SU-DHL-6 (cell line): Measurements from ENCODE around the gene LEFTY1.

ENCODE experiments used
- H2AFZ ChIP-seq: fragments of 200-600 bp; sonication (generic); 2 replicates; pipeline ENCODE4 v1.6.1; 2014; ENCODE audit warnings: low read depth, mild to moderate bottlenecking, moderate library complexity, mixed read lengths, antibody characterized with exemption, low read length; ENCODE audit not compliant: severe bottlenecking
- H3F3A ChIP-seq: fragments of 200-600 bp; shearing (Covaris generic); 2 replicates; pipeline ENCODE4 v1.6.0; 2016; ENCODE audit warnings: antibody characterized with exemption, mild to moderate bottlenecking; ENCODE audit not compliant: insufficient read depth
- H3K27ac ChIP-seq: fragments of 200-600 bp; sonication (generic); 2 replicates; pipeline ENCODE4 v1.5.1; 2016; ENCODE audit warnings: low read depth, mild to moderate bottlenecking, low read length, moderate library complexity, mixed read lengths
- H3K27me3 ChIP-seq: fragments of 200-600 bp; sonication (generic), shearing (Covaris generic); 2 replicates; pipeline ENCODE4 v1.6.0; 2014; ENCODE audit warnings: mild to moderate bottlenecking, low read length
- H3K36me3 ChIP-seq: fragments of 200-600 bp; sonication (generic); 2 replicates; pipeline ENCODE4 v1.6.1; 2014; ENCODE audit warnings: mild to moderate bottlenecking, low read length, mixed read lengths
- H3K4me2 ChIP-seq: fragments of 300-600, 200-600 bp; shearing (Covaris generic), sonication (generic); 2 replicates; pipeline ENCODE4 v1.6.0; 2014; ENCODE audit warnings: low read length, low read depth, mild to moderate bottlenecking; ENCODE audit not compliant: poor library complexity, severe bottlenecking
- H3K4me3 ChIP-seq: fragments of 200-600 bp; sonication (generic); 2 replicates; pipeline ENCODE4 v1.5.1; 2014; ENCODE audit warnings: antibody characterized with exemption, low read length, mild to moderate bottlenecking, mixed read lengths; ENCODE audit not compliant: insufficient read depth, poor library complexity, severe bottlenecking
- H3K79me2 ChIP-seq: fragments of 200-600 bp; sonication (generic); 2 replicates; pipeline ENCODE4 v1.6.1; 2014; ENCODE audit warnings: mild to moderate bottlenecking, low read length, moderate library complexity; ENCODE audit not compliant: insufficient read depth
- H3K9ac ChIP-seq: fragments of 200-600 bp; sonication (generic); 2 replicates; pipeline ENCODE4 v1.7.0; 2014; ENCODE audit warnings: mild to moderate bottlenecking, low read length
- H3K9me2 ChIP-seq: fragments of 200-600 bp; sonication (generic); replicated peaks from 2 replicates; pipeline ENCODE4 v1.6.1; 2014; ENCODE audit warnings: low read length; ENCODE audit not compliant: insufficient read depth
- H3K9me3 ChIP-seq: fragments of 200-600 bp; sonication (generic); 2 replicates; pipeline ENCODE4 v1.6.1; 2014; ENCODE audit warnings: low read length, mixed read lengths; ENCODE audit not compliant: insufficient read depth
- H4K20me1 ChIP-seq: fragments of 200-600 bp; sonication (generic); 2 replicates; pipeline ENCODE4 v1.6.1; 2014; ENCODE audit warnings: low read depth, mild to moderate bottlenecking, antibody characterized with exemption, low read length, moderate library complexity, mixed read lengths
- EZH2phosphoT487 ChIP-seq: fragments of 200-600 bp; sonication (generic), shearing (Covaris generic); conservative IDR thresholded peaks from 2 replicates; pipeline ENCODE4 v1.6.1; 2018; ENCODE audit warnings: mild to moderate bottlenecking, antibody characterized with exemption, low read length, moderate library complexity, mixed read lengths
- TF ChIP-seq, protein P1 (sequence below): fragments of 200-600 bp; sonication (generic); IDR thresholded peaks from one replicate; pipeline ENCODE4 v1.5.1; 2017; ENCODE audit warnings: antibody characterized with exemption, mild to moderate bottlenecking, low read length, moderate library complexity; ENCODE audit not compliant: insufficient read depth, poor library complexity, severe bottlenecking

The LEFTY1 gene

DNA sequence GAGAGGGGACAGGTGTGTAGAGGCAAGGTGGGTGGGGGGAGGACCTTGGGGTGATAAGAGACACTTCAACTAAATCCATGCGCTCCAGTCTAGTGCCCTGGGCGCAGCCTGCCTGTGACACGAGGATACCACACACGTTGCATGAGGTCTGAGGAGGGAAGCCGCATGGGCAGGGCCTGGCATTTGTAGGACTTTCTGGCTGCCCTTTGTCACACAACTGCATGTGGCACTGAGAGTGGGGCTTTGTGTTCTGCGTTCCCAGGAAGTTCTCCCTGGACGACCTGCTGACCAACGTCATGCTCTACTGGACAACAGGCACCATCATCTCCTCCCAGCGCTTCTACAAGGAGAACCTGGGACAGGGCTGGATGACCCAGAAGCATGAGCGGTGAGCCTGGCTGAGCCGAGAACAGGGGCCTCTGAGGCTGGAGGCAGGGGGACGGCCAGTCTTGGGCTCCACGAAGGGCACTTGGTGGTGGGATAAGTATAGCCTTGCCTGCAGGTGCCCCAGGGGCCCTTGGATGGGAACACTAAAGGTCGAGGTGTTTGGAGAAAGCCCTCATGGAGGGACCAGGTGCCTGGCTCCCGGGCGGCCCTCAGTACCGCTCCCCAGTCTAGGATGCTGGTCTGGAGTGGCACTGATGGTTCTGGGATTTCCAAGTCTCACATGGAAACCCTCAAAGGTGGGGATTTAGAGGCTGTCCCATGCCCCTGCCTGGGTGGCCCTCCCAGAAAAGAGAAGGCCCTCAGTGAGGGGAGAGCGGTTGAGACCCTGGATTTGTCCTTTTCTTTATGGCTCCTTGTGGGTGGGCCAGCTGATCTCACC is 44.5 kb downstream of the LEFTY1 start:
- no peak overlapping the region for H3K9ac ChIP-seq
- no peak overlapping the region for H3K27ac ChIP-seq
- H3K27me3 ChIP-seq = no peaks in the 10 kb centered on the region
- H4K20me1 ChIP-seq = no peaks in the 10 kb centered on the region
- no peak overlapping the region for H3K4me3 ChIP-seq
- H3K4me2 ChIP-seq = no peak overlapping the region
- H2AFZ ChIP-seq = no peak overlapping the region
- H3K9me2 ChIP-seq = no peaks in the 10 kb centered on the region
- H3K79me2 ChIP-seq = no peaks in the 10 kb centered on the region
- peaks cover 16% of the 10 kb centered on the region for H3F3A ChIP-seq
- H3K9me3 ChIP-seq = no peaks in the 10 kb centered on the region
- no peak for TF ChIP-seq EZH2phosphoT487
- TF ChIP-seq, protein P1, sequence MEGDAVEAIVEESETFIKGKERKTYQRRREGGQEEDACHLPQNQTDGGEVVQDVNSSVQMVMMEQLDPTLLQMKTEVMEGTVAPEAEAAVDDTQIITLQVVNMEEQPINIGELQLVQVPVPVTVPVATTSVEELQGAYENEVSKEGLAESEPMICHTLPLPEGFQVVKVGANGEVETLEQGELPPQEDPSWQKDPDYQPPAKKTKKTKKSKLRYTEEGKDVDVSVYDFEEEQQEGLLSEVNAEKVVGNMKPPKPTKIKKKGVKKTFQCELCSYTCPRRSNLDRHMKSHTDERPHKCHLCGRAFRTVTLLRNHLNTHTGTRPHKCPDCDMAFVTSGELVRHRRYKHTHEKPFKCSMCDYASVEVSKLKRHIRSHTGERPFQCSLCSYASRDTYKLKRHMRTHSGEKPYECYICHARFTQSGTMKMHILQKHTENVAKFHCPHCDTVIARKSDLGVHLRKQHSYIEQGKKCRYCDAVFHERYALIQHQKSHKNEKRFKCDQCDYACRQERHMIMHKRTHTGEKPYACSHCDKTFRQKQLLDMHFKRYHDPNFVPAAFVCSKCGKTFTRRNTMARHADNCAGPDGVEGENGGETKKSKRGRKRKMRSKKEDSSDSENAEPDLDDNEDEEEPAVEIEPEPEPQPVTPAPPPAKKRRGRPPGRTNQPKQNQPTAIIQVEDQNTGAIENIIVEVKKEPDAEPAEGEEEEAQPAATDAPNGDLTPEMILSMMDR = no peak
- H3K36me3 ChIP-seq = no peaks in the 10 kb centered on the region

DNA sequence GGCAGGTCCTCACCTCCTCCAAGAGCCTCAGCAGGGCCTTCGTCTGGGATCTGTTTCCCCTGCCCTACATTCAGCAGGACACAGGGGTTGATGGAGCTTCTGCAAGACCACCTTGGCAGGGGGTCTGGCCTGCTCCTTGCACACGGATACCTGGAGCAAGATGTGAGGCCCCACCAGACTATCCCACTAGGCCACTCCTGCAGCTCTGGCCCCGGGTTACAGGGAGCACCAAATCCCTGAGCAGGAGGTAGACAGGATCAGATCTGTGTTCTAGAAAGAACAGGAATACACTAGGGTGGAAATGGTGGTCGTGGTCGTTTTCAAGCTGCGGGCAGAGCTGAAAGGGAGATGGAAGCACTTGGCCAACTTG is 45.5 kb downstream of the LEFTY1 start:
- Histone ChIP-seq H4K20me1 (no peaks in the 10 kb centered on the region), H3K27ac (no peak overlapping the region), H3K36me3 (no peaks in the 10 kb centered on the region), H3K4me3 (no peak overlapping the region), H3K4me2 (no peak overlapping the region), H3F3A (peaks cover 13% of the 10 kb centered on the region), H3K9me2 (no peaks in the 10 kb centered on the region), H3K9me3 (no peaks in the 10 kb centered on the region), H2AFZ (no peak overlapping the region), H3K79me2 (no peaks in the 10 kb centered on the region), H3K27me3 (no peaks in the 10 kb centered on the region), H3K9ac (no peak overlapping the region)
- TF ChIP-seq, protein P1 = no peak
- TF ChIP-seq EZH2phosphoT487 = no peak

DNA sequence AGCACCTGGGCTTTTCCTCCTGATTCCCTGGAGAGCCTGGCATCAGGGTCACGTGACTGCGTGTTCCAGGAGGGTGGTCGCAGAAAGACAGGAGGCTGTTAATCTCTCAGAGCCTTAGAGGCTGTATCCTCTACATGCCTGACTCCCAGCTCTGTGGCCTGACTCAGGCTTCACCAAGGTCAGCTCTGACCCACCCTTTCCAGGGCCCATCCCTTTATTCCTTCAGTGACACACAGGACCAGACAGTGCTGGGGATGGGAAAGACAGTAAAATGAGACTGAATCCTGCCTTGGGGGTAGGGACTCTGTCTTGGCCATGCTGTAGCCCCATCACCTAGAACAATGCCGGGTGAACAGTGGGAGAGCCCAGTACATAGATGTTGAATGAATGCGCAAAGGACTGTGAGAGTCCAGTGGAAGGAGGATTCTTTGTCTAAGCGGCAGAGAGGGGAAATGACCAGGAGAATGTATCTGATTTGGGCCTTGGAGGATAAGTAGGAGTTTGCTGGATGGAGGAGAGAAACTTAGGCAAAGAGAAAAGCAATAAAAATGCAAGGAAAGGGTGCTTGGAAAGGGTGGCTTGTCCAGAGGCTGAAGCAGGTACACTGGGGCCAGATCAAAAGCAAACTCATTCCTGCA is 46.0 kb downstream of the LEFTY1 start:
- no peak overlapping the region for H2AFZ ChIP-seq
- H3K4me3 ChIP-seq = no peak overlapping the region
- H3K9me2 ChIP-seq = no peaks in the 10 kb centered on the region
- TF ChIP-seq, protein P1 = no peak
- no peak for TF ChIP-seq EZH2phosphoT487
- H3K9ac ChIP-seq = no peak overlapping the region
- H4K20me1 ChIP-seq = no peaks in the 10 kb centered on the region
- H3K9me3 ChIP-seq = no peaks in the 10 kb centered on the region
- no peak overlapping the region for H3K4me2 ChIP-seq
- H3K36me3 ChIP-seq = no peaks in the 10 kb centered on the region
- H3K27ac ChIP-seq = no peak overlapping the region
- no peaks in the 10 kb centered on the region for H3K27me3 ChIP-seq
- peaks cover 8% of the 10 kb centered on the region for H3F3A ChIP-seq
- no peaks in the 10 kb centered on the region for H3K79me2 ChIP-seq
